Measurements from ENCODE around the gene SLC12A8.

- TF ChIP-seq EZH2 (IDR thresholded peaks at IDR 0.05; ENCODE audit: low read depth) (no peak), CTCF (conservative IDR thresholded peaks at IDR 0.05) (no peak)
Measured at GRCh38 chr3:125188955-125189354, 23.6 kb downstream of the SLC12A8 start.

All from PC-9 (cell line).